Esophagus muscularis mucosa (tissue), 4 donors: ENCODE results near the gene MYCBP2. TPM values are rescaled to one million over a fixed set of nuclear protein-coding genes. Genes with fewer than 3 reads are reported as not detected.

Source experiments
- DNase-seq: peaks from one replicate; pipeline ENCODE4 v3.0.0-alpha.2; 2017; ENCODE audit errors: extremely low spot score
- H3K27ac ChIP-seq, 4 donors: fragments of 200-600 bp; sonication (generic); replicated peaks in 1 of 4; 1 replicate in 3 of 4; 2 replicates in 1 of 4; pipeline ENCODE4 v1.5.1; 2016 to 2019; ENCODE audit warnings: mild to moderate bottlenecking in 1 of 4
- H3K27me3 ChIP-seq, 4 donors: fragments of 200-600 bp; sonication (generic); one replicate each; pipeline versions ENCODE4 v1.5.1 to v1.6.0; 2016 to 2019
- H3K36me3 ChIP-seq, 4 donors: fragments of 200-600 bp; sonication (generic); one replicate each; pipeline ENCODE4 v1.5.1; 2016 to 2019
- H3K4me1 ChIP-seq, 4 donors: fragments of 200-600 bp; sonication (generic); one replicate each; pipeline ENCODE4 v1.5.1; 2016 to 2019
- H3K4me3 ChIP-seq, 4 donors: fragments of 200-600 bp; sonication (generic); 1 replicate in 2 of 4; 2 replicates in 2 of 4; pipeline ENCODE4 v1.5.1; 2016 to 2019; ENCODE audit warnings: mild to moderate bottlenecking in 4 of 4, moderate library complexity in 1 of 4
- H3K9me3 ChIP-seq, 4 donors: fragments of 200-600 bp; sonication (generic); 1 replicate in 3 of 4; 2 replicates in 1 of 4; pipeline ENCODE4 v1.5.1; 2016 to 2019
- EP300 ChIP-seq: sonication (generic); formaldehyde crosslinking; IDR thresholded peaks from one replicate; pipeline ENCODE4 v1.6.1; 2017; ENCODE audit warnings: antibody characterized with exemption
- POLR2A ChIP-seq: fragments of 450-650 bp; IDR thresholded peaks from one replicate; pipeline ENCODE4 v1.6.1; 2017; ENCODE audit warnings: antibody characterized with exemption, moderate library complexity, mild to moderate bottlenecking, low read depth
- POLR2AphosphoS5 ChIP-seq, 2 donors: sonication (generic); formaldehyde crosslinking; IDR thresholded peaks; one replicate each; pipeline ENCODE4 v1.6.1; 2017; ENCODE audit warnings: antibody characterized with exemption in 2 of 2
- WGBS: methylation state at CpG from one replicate; pipeline ENCODE4 v1.1.5; 2018; 5-methylcytosine and 5-hydroxymethylcytosine counted together
- intact Hi-C: fragments of 100-400 bp; cut with DNase I; formaldehyde crosslinking; loops from one replicate; pipeline ENCODE4 v1.15.1; 2023
- total RNA-seq, 4 donors: library from RNA; depleted of rRNA; stranded (reverse); fragments of >200 nt; gene quantifications; one replicate each; pipeline versions ENCODE4 v1.1.0 to v1.2.1, GENCODE V29; 2016
- TF ChIP-seq, protein P1 (sequence below), 3 experiments: fragments of 200-600 bp in 2 of 3; fragments of 450-650 bp in 1 of 3; sonication (generic) in 2 of 3; IDR thresholded peaks; one replicate each; pipeline ENCODE4 v1.5.1; 2017 to 2019; ENCODE audit warnings: antibody characterized with exemption in 3 of 3, mild to moderate bottlenecking in 2 of 3, moderate library complexity in 1 of 3

The MYCBP2 gene
- total RNA-seq, 4 donors from 2014 or later, result 96.1 to 117 (median 108) TPM

DNA sequence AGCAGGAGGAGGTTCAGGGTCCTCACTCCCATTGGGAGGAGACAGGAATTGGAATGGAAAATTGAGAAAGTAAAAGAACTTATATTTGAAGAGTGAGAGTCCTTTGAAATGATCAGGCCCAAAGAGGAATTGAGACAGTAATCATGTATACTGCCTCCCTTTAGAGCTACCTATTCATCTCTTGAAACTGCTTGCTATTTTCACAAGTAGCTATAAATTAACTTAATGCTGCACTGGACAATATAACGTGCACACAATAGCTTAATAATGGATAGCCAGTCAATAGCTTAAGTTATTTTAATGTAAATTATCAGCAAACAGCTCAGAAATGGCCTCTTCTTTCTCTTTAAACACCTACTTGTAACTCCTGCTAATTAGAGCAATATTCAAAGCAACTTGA is 46.6 kb upstream of the MYCBP2 start:
- intact Hi-C loops, result no loop called here
- Histone ChIP-seq H3K4me3 (no peak overlapping the region), H3K9me3 (peaks cover 0 to under 1% (median 0%) of the 10 kb centered on the region in 4 donors), H3K27me3 (no peaks in the 10 kb centered on the region), H3K36me3 (no peaks in the 10 kb centered on the region), H3K4me1 (no peaks in the 10 kb centered on the region), H3K27ac (no peak overlapping the region)
- no peak for DNase-seq
- TF ChIP-seq POLR2AphosphoS5 (IDR thresholded peaks at IDR 0.05), result no peak
- no peak for TF ChIP-seq POLR2A
- TF ChIP-seq, protein P1, sequence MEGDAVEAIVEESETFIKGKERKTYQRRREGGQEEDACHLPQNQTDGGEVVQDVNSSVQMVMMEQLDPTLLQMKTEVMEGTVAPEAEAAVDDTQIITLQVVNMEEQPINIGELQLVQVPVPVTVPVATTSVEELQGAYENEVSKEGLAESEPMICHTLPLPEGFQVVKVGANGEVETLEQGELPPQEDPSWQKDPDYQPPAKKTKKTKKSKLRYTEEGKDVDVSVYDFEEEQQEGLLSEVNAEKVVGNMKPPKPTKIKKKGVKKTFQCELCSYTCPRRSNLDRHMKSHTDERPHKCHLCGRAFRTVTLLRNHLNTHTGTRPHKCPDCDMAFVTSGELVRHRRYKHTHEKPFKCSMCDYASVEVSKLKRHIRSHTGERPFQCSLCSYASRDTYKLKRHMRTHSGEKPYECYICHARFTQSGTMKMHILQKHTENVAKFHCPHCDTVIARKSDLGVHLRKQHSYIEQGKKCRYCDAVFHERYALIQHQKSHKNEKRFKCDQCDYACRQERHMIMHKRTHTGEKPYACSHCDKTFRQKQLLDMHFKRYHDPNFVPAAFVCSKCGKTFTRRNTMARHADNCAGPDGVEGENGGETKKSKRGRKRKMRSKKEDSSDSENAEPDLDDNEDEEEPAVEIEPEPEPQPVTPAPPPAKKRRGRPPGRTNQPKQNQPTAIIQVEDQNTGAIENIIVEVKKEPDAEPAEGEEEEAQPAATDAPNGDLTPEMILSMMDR (IDR thresholded peaks at IDR 0.05), result no peak
- no peak for TF ChIP-seq EP300
- WGBS, result 91% methylated on average over 1 of the region's 1 CpG

DNA sequence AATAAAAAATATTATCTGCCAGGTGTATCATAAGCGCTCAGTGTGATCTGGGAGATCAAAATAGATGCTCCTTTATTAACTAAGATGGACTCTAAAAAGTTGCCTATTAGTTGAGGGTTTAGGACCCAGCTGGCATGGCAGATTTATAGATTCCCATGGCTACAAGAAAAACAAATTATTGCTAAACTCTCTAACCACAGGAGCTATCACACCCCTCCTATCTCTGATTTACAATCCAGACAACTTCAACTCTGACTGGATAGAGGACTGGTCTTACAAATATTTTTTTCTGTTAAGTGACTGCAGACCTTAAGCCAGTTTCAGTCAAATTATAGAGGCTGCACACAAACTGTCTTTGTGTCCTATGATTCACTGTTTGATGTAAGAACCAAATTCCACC is 45.4 kb upstream of the MYCBP2 start:
- no peak for TF ChIP-seq POLR2A
- TF ChIP-seq EP300, result no peak
- no peak for TF ChIP-seq POLR2AphosphoS5 (IDR thresholded peaks at IDR 0.05)
- TF ChIP-seq, protein P1 (IDR thresholded peaks at IDR 0.05), result no peak
- WGBS, result 100% methylated on average over 1 of the region's 1 CpG
- intact Hi-C loops, result no loop called here
- DNase-seq, result no peak
- Histone ChIP-seq H3K27me3 (no peaks in the 10 kb centered on the region), H3K9me3 (peaks cover 0 to 6% (median 0%) of the 10 kb centered on the region in 4 donors), H3K36me3 (no peaks in the 10 kb centered on the region), H3K27ac (no peak overlapping the region), H3K4me1 (no peaks in the 10 kb centered on the region), H3K4me3 (no peak overlapping the region)

DNA sequence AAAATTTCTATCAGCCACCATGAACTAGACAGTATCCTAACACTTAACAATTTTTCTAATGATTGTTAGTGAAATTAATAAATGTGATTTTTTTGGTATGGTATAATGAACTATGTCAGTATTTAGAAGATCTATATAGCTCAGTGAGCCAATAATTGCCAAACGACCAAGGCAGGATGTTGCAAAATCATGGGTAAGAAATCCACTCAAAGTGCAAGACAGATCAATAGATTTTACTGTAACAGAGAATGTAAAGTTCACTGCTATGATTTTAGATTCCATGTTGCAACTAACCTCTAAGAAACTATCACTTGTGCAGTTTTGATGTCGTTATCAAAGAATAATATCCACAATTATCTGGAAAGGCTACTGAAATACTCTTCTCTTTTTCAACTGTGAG is 44.0 kb upstream of the MYCBP2 start:
- TF ChIP-seq, protein P1 (IDR thresholded peaks at IDR 0.05), result no peak
- TF ChIP-seq POLR2AphosphoS5 (IDR thresholded peaks at IDR 0.05), result no peak
- no peak for TF ChIP-seq POLR2A
- no peak for TF ChIP-seq EP300
- intact Hi-C loops, result no loop called here
- WGBS, result 73% methylated on average over 2 of the region's 2 CpGs

DNA sequence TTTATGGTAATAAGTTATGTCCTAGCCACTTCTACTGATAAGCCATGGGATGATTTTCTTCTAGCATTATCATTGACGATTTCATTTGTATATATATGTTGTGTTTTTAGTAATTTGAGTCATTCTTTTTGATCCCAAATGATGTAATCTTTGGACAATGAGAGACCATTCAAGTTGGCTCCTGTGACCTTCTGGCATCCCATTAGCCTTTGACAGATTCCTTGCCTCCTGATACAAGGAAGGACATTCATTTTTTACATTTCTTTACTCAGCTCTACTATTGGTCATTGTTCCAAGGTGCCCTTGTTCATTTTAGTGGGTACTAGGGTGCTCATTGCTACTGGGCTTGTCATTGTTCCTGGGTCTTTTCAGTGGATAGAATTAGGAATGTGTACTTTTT is 35.3 kb upstream of the MYCBP2 start:
- Histone ChIP-seq H3K4me1 (no peaks in the 10 kb centered on the region), H3K9me3 (no peaks in the 10 kb centered on the region), H3K36me3 (no peaks in the 10 kb centered on the region), H3K4me3 (no peak overlapping the region), H3K27ac (no peak overlapping the region), H3K27me3 (no peaks in the 10 kb centered on the region)
- DNase-seq, result no peak
- WGBS, result 59% methylated on average over 1 of the region's 1 CpG
- TF ChIP-seq POLR2A, result no peak
- no peak for TF ChIP-seq POLR2AphosphoS5 (IDR thresholded peaks at IDR 0.05)
- TF ChIP-seq EP300, result no peak
- TF ChIP-seq, protein P1 (IDR thresholded peaks at IDR 0.05), result no peak
- intact Hi-C loops, result no loop called here

More for the DNA sequence above, 44.0 kb upstream of the MYCBP2 start:
- Histone ChIP-seq H3K4me1 (no peaks in the 10 kb centered on the region), H3K27ac (no peak overlapping the region), H3K36me3 (no peaks in the 10 kb centered on the region), H3K27me3 (no peaks in the 10 kb centered on the region), H3K4me3 (no peak overlapping the region), H3K9me3 (peaks cover 0 to 6% (median 0%) of the 10 kb centered on the region in 4 donors)
- DNase-seq, result no peak

DNA sequence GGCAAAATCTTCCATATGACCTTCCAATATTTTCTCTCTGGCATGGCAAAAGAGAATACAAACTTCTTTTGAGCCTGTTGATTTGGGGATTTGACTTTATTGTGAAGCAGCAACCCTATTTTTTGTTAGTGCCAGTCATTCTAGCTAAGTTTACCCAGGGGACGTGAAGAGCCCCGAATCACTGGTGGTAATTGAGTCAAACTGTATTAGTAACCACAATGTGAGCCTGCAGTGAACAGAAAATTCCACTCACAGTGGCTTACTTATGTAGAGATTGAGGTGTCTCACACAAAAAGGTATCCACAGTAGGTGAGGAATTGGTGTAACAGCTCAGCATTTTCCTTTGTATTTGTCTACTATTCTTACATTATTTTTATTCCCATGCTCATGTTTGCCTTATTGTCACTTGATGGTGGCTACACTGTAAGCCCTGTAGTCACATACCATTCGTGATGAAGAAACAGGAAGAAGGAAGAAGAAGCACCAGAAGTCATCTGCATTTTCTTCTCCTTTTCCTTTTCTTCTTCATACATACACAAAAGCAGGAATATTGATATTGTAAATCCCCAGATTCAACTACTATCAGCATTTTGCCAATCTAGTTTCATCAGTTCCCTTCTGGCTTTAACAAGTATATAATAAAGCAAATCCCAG is 33.3 kb upstream of the MYCBP2 start:
- Histone ChIP-seq H3K27me3 (no peaks in the 10 kb centered on the region), H3K4me3 (no peak overlapping the region), H3K4me1 (no peaks in the 10 kb centered on the region), H3K27ac (no peak overlapping the region), H3K36me3 (no peaks in the 10 kb centered on the region), H3K9me3 (no peaks in the 10 kb centered on the region)
- intact Hi-C loops, result no loop called here
- 65% methylated on average over 3 of the region's 3 CpGs for WGBS
- no peak for DNase-seq
- no peak for TF ChIP-seq EP300
- no peak for TF ChIP-seq POLR2A
- TF ChIP-seq POLR2AphosphoS5 (IDR thresholded peaks at IDR 0.05), result no peak
- TF ChIP-seq, protein P1 (IDR thresholded peaks at IDR 0.05), result no peak
